SHP77 (cell line): ENCODE data around the gene TAF6L.
"Not testable (repeated sequence)": the region's sequence is repeated elsewhere in the genome, so short reads cannot be mapped to it uniquely, and the experiment has no call there.

Experiments used
- DNase-seq, 2 experiments: peaks; one replicate each; lab custom pipeline; 2025; lab: John Stamatoyannopoulos, UW

The TAF6L gene

DNA sequence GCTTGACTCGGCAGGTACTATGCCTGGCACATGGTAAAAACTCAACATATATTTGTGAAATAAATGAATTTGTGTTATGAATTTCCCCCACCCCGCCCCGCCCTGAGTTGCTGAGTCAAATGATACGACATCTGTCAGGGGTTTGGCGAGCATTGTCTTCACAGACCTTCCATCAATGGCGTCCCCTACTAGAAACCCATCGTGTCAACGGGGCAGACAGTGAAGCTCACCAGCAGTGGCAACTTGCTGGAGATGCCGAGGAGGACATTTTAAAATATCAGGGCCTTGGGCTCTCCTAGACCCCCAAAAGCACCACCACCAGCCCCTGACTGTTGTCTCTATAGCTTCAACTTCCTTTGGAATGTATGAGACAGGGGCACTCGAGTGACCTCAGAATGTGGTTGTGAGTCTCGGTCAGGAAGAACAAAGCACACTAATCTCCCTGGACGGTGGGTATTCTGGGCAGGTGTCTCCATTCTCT lies 34.8 kb downstream of the TAF6L start:
- DNase-seq, result peak; percentile 35 to 37

DNA sequence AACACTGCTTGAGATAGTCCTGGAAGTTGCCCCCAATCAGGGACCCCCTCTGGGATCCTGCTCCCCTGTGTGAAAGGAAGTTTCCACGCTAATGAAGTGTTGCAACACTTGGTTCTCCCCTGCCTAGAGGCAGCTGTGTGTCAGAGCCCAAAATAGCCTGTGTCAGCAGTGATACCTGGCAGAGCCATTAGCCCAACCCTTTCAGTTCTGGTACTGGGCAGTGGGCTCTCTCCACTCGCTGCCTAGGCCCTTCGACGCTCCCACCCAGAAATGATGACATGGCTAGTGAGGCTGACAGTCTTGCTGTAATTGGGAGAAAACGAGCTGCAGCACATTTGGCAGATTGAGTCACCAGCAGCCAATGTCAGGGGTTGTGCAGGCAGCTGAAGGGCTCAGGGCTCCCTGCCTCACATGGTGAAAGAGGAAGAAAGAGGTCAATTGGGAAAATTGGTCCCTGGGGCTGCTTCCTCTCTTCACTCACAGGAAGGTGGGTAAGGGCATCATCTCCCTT lies 35.5 kb downstream of the TAF6L start:
- peak in 1 of 2 experiments; percentile 22 for DNase-seq

- no peak for DNase-seq
These were observed 39.6 kb downstream of the TAF6L start for GRCh38 chr11:62810748-62811147.

DNA sequence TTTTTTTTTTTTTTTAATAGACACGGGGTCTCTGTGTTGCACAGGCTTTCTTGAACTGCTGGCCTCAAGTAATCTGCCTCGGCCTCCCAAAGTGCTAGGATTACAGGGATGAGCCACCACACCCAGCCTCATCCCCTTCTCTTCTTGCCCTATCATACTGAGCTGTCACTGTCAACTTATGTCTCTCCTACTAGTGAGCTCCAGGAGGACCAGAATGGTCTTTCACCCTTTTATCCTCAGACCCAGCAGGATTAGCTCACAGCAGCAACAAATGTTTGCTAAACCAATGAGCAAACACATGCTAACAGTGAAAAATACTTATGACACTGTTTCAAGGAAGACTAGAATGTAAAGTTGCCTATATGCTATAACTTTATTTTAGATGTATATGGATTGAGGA lies 40.5 kb downstream of the TAF6L start:
- DNase-seq, result no peak

DNA sequence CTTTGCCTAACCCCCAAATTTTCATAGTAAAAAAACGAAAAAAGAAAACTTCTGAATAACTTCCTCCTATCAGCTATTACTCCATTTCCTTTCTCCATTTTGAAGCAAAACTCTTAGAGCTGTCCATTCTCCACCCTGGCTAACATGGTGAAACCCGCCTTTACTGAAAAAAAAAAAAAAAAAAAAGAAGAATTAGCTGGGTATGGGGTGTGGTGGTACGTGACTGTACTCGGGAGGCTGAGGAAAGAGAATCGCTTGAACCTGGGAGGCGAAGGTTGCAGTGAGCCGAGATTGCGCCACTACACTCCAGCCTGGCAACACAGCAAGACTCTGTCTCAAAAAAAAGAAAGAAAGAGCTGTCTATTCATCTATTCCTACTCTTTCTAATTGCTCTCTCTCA lies 45.4 kb downstream of the TAF6L start:
- no peak for DNase-seq

GRCh38 chr11:62817129-62817528 lies 45.9 kb downstream of the TAF6L start:
- DNase-seq, result no peak

DNA sequence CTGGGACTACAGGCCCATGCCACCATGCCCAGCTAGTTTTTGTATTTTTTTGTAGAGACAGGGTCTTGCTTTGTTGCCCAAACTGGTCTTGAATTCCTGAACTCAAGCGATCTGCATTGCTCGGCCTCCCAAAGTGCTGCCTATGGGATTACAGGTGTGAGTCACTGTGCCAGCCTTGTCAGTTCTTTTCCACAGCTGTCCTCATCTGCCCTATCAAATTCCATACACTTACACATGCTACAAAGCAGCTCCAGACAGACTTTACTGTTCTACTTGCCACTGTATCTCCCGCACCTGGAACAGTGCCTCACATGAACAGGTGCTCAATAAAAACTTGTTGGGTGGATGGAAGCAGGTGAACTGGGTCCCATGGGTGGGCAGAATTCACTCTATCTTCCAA lies 52.5 kb downstream of the TAF6L start:
- DNase-seq, result no peak

- not testable (repeated sequence) for DNase-seq
These were observed 56.9 kb downstream of the TAF6L start for GRCh38 chr11:62828130-62828529.

GRCh38 chr11:62830904-62831519 lies 59.8 kb downstream of the TAF6L start:
- peak in 1 of 2 experiments; percentile 48 for DNase-seq

DNA sequence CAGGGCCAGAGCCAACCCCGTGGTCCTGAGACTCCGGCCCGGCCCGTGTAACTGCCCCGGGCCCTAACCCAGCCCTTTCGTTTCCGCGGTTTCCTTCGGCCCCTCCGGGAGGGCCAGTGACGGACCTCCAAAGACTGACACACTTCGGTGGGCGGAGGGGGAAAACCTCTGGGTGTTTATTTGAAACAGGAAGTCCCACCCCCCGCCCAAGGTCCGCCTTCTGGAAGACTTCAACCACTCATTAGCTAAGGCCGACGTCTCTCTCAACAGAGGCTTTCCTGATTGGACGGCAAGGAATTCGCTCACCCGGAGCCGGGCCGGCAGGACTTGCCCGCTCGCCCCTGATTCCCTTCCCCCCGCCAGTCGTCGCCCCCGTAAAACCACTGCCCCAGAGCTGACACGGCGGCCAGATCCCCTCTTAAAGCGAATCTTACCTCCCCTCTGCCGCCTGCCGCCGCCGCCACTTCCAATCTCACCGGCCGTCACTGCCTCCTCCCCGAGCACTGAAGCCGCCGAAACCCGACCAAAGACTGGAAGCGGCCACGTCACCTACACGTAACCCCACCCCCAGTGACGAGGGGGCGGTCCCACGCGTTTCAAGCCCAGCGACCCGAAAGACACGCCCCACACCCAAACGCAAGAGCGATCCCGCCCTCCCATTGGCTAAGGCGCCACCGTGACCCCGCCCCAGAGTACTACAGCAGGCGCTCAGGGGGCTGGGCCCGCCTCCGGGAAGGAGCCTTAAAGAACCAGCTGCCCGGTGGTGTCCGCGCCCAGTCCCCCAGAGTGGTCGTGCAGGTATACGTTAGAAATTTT lies 60.5 kb downstream of the TAF6L start, which contains the start of gene STX5:
Gene STX5 (minus strand): TSS at position 532 of the 816 bp plus-strand sequence. CDS start 808 bp downstream, outside the sequence.
- DNase-seq, result peak; percentile 95 to 97

DNA sequence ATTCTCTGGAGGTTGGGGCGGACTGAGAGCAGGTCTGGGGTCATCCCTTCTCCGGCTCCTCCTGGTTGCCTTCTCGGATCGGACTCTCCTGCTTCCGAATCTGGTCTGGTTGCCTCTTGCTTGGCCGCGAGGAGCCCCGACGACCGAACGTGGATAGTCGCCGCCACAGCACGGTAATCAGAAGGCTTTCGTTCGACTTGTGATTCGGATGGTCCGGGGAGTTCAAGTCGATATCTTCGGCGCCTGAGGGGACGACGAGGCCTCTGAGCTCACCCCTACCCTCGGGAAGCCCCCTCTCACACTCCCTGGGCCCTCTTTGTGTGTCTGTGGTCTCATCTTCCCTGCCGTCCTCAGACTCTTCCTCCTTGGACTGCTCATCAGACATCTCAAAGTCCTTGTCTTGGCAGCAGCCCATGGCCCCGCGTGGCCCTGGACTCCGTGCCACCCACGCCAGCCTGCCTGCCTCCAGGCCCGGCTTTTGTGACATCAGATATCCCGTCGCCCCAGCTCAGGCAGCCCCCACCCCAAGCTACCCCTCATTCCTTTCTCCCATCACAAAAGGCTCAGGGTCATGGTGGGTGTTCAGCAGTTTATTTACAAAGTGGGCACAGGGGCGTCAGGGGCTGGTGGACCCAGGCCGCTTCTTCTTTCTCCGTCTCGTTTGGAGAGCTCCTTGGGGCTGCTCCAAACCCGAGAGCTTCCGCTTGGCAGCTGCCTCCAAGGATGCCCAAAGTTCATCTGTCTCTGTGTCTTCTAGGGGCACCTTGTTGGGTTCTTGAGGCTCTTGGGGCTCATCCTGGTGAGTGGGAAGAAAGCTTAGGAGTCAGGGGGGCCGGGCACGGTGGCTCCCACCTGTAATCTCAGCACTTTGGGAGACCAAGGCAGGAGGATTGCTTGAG lies 61.4 kb downstream of the TAF6L start, which contains the start of gene TEX54:
Gene TEX54 (minus strand): TSS at position 506 of the 899 bp plus-strand sequence.
- DNase-seq, result peak in 1 of 2 experiments; percentile 70

- no peak for DNase-seq
These were observed 64.1 kb downstream of the TAF6L start for GRCh38 chr11:62835336-62835735.
